Loucy (cell line): ENCODE results near the gene USP20.

Source experiments
- H2AFZ ChIP-seq: fragments of 200-600 bp; sonication (generic); 2 replicates; pipeline ENCODE4 v1.6.0; 2016; ENCODE audit warnings: antibody characterized with exemption, mild to moderate bottlenecking, low read length, moderate library complexity
- H3F3A ChIP-seq: fragments of 200-600 bp; 2 replicates; pipeline ENCODE4 v1.6.0; 2016; ENCODE audit warnings: antibody characterized with exemption, low read depth, mild to moderate bottlenecking
- H3K27me3 ChIP-seq: fragments of 200-600 bp; sonication (generic); 2 replicates; pipeline ENCODE4 v1.6.1; 2014; ENCODE audit warnings: low read length, mild to moderate bottlenecking; ENCODE audit not compliant: insufficient read depth, poor library complexity, severe bottlenecking
- H3K36me3 ChIP-seq: fragments of 200-600 bp; sonication (generic); 2 replicates; pipeline ENCODE4 v1.6.1; 2016; ENCODE audit warnings: low read length; ENCODE audit not compliant: insufficient read depth
- H3K4me1 ChIP-seq: fragments of 200-600 bp; sonication (generic); 2 replicates; pipeline ENCODE4 v1.5.1; 2014; ENCODE audit warnings: low read length, mild to moderate bottlenecking; ENCODE audit not compliant: insufficient read depth, poor library complexity, severe bottlenecking
- H3K4me2 ChIP-seq: fragments of 200-600 bp; sonication (generic); 2 replicates; pipeline ENCODE4 v1.6.0; 2014; ENCODE audit warnings: antibody characterized with exemption, low read length, low read depth, mild to moderate bottlenecking; ENCODE audit not compliant: poor library complexity, severe bottlenecking
- H3K4me3 ChIP-seq: fragments of 200-600 bp; sonication (generic); 2 replicates; pipeline ENCODE4 v1.5.1; 2014; ENCODE audit warnings: low read length, mild to moderate bottlenecking, mixed read lengths; ENCODE audit not compliant: poor library complexity, severe bottlenecking
- H3K79me2 ChIP-seq: fragments of 200-600 bp; sonication (generic); 2 replicates; pipeline ENCODE4 v1.6.1; 2014; ENCODE audit warnings: low read length; ENCODE audit not compliant: insufficient read depth
- H3K9ac ChIP-seq: fragments of 200-600 bp; sonication (generic); 2 replicates; pipeline ENCODE4 v1.6.0; 2014; ENCODE audit warnings: mild to moderate bottlenecking, low read depth, low read length, moderate library complexity; ENCODE audit not compliant: poor library complexity, severe bottlenecking
- H3K9me2 ChIP-seq: fragments of 200-600 bp; sonication (generic); replicated peaks from 2 replicates; pipeline ENCODE4 v1.6.1; 2016; ENCODE audit warnings: low read depth, low read length, mixed read lengths
- H3K9me3 ChIP-seq: fragments of 200-600 bp; sonication (generic); 2 replicates; pipeline ENCODE4 v1.6.1; 2014; ENCODE audit warnings: mild to moderate bottlenecking, antibody characterized with exemption, low read length, low read depth; ENCODE audit not compliant: insufficient read depth
- H4K20me1 ChIP-seq: fragments of 200-600 bp; sonication (generic); 2 replicates; pipeline ENCODE4 v1.6.0; 2014; ENCODE audit warnings: antibody characterized with exemption, low read length, mild to moderate bottlenecking; ENCODE audit not compliant: insufficient read depth, poor library complexity, severe bottlenecking
- CTCF ChIP-seq: fragments of 200-600 bp; sonication (generic); conservative IDR thresholded peaks from 2 replicates; pipeline ENCODE4 v1.5.1; 2014; ENCODE audit warnings: mild to moderate bottlenecking, antibody characterized with exemption, low read length
- EZH2phosphoT487 ChIP-seq: fragments of 200-600 bp; IDR thresholded peaks from 2 replicates; pipeline ENCODE4 v1.6.1; 2018; ENCODE audit warnings: antibody characterized with exemption, mild to moderate bottlenecking, moderate library complexity, borderline replicate concordance

USP20 gene

GRCh38 chr9:129823542-129823934 is 11.7 kb upstream of the USP20 start:
- H3F3A ChIP-seq: no peaks in the 10 kb centered on the region
- H2AFZ ChIP-seq: no peak overlapping the region; the same call in 1 of the 2 replicates
- no peaks in the 10 kb centered on the region for H3K27me3 ChIP-seq
- TF ChIP-seq EZH2phosphoT487 (no peak), CTCF (no peak)
- peak overlapping the region; percentile 75 for H3K4me3 ChIP-seq
- H3K36me3 ChIP-seq: no peaks in the 10 kb centered on the region; the same call in 1 of the 2 replicates
- peaks cover 5% of the 10 kb centered on the region for H4K20me1 ChIP-seq
- peaks cover 20% of the 10 kb centered on the region for H3K79me2 ChIP-seq
- peak overlapping the region; percentile 77 for H3K9ac ChIP-seq
- no peak overlapping the region for H3K4me2 ChIP-seq
- peaks cover 5% of the 10 kb centered on the region for H3K4me1 ChIP-seq
- H3K9me3 ChIP-seq: no peaks in the 10 kb centered on the region
- no peaks in the 10 kb centered on the region for H3K9me2 ChIP-seq

- peak within 1 kb of the TSS; percentile 74 for H3K4me2 ChIP-seq
- no peaks in the 10 kb centered on the region; the same call in 1 of the 2 replicates for H3K36me3 ChIP-seq
- peaks cover 5% of the 10 kb centered on the region for H3K4me1 ChIP-seq
- H3K4me3 ChIP-seq: peak within 1 kb of the TSS; percentile 75
- H2AFZ ChIP-seq: no peak within 1 kb of the TSS; the same call in 1 of the 2 replicates
- H3K9ac ChIP-seq: peak within 1 kb of the TSS; percentile 77
- H3K9me2 ChIP-seq: no peaks in the 10 kb centered on the region
- peaks cover 20% of the 10 kb centered on the region for H3K79me2 ChIP-seq
- no peaks in the 10 kb centered on the region for H3K9me3 ChIP-seq
- no peaks in the 10 kb centered on the region for H3F3A ChIP-seq
- H3K27me3 ChIP-seq: no peaks in the 10 kb centered on the region
- peaks cover 5% of the 10 kb centered on the region for H4K20me1 ChIP-seq
- TF ChIP-seq EZH2phosphoT487: no peak
- TF ChIP-seq CTCF: no peak
These were observed 11.2 kb upstream of the USP20 start, which contains the start of gene TOR1A for GRCh38 chr9:129823935-129824601. Gene TOR1A (minus strand): TSS chr9:129824136. CDS start chr9:129824085, 51 bp downstream.

GRCh38 chr9:129826344-129826743 is 8.9 kb upstream of the USP20 start:
- H3K9me3 ChIP-seq: no peaks in the 10 kb centered on the region
- H3K4me3 ChIP-seq: no peak overlapping the region
- no peaks in the 10 kb centered on the region for H3K27me3 ChIP-seq
- H2AFZ ChIP-seq: no peak overlapping the region
- H3K4me1 ChIP-seq: peaks cover 5% of the 10 kb centered on the region
- no peak overlapping the region for H3K4me2 ChIP-seq
- no peaks in the 10 kb centered on the region for H3F3A ChIP-seq
- peaks cover 19% of the 10 kb centered on the region for H3K79me2 ChIP-seq
- H4K20me1 ChIP-seq: peaks cover 5% of the 10 kb centered on the region
- no peaks in the 10 kb centered on the region for H3K9me2 ChIP-seq
- H3K9ac ChIP-seq: no peak overlapping the region
- no peak for TF ChIP-seq CTCF
- TF ChIP-seq EZH2phosphoT487: no peak
- peaks cover 6% of the 10 kb centered on the region; the same call in 1 of the 2 replicates for H3K36me3 ChIP-seq
